BLaER1 treated with 17β-estradiol and CSF1 and Interleukin-3, amounts not matched to agents 10 nM and 100 nM (cell line): ENCODE measurements around the gene NPB.

Source experiments
- H3K27ac ChIP-seq, 11 experiments: shearing (Covaris generic); formaldehyde crosslinking; 2 replicates each; pipeline ENCODE4 v1.8.1; 2022
- H3K27me3 ChIP-seq, 11 experiments: shearing (Covaris generic); formaldehyde crosslinking; 2 replicates each; pipeline ENCODE4 v1.8.1; 2022
- H3K36me3 ChIP-seq, 11 experiments: shearing (Covaris generic); formaldehyde crosslinking; 2 replicates each; pipeline ENCODE4 v1.8.1; 2022
- H3K4me1 ChIP-seq, 10 experiments: shearing (Covaris generic); formaldehyde crosslinking; 2 replicates each; pipeline ENCODE4 v1.8.1; 2022
- H3K4me2 ChIP-seq, 11 experiments: shearing (Covaris generic); formaldehyde crosslinking; 2 replicates each; pipeline ENCODE4 v1.8.1; 2022
- H3K4me3 ChIP-seq, 10 experiments: shearing (Covaris generic); formaldehyde crosslinking; 2 replicates each; pipeline ENCODE4 v1.8.1; 2022
- H3K9ac ChIP-seq, 11 experiments: shearing (Covaris generic); formaldehyde crosslinking; 2 replicates each; pipeline ENCODE4 v1.8.1; 2022
- H3K9me3 ChIP-seq, 11 experiments: shearing (Covaris generic); formaldehyde crosslinking; replicated peaks in 1 of 11; 2 replicates each; pipeline ENCODE4 v1.8.1; 2022
- H4K20me1 ChIP-seq, 11 experiments: shearing (Covaris generic); formaldehyde crosslinking; 2 replicates each; pipeline ENCODE4 v1.8.1; 2022
- Cebpa-rat ChIP-seq, 11 experiments: shearing (Covaris generic); IDR thresholded peaks; 2 replicates each; pipeline ENCODE4 v1.8.1; 2022

NPB gene

DNA sequence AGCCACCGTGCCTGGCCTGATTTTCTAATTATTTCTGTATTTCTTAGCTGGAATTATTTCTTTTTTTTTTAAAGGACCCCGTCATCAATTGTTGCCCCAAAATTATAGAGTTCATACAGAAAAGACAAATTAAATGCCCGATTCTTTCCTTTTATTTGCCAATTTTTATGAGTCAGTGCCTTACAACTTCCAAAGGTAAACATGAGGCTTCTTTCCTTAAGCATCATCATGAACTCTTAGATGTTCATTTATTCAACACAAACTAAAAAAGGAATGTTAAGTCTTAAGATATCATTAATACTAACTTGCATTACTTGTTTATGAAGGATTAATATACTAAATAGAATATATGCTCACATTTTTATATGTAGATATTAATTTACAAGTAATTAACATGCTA is 23.7 kb upstream of the NPB start:
- H4K20me1 ChIP-seq: peaks cover 0 to 34% (median 8%) of the 10 kb centered on the region in 11 experiments; a peak in 9 of 22 replicates
- H3K9ac ChIP-seq: no peak overlapping the region
- H3K9me3 ChIP-seq: no peaks in the 10 kb centered on the region
- no peak overlapping the region for H3K4me2 ChIP-seq
- peaks cover 56 to 71% (median 65%) of the 10 kb centered on the region in 11 experiments for H3K36me3 ChIP-seq
- no peak for TF ChIP-seq Cebpa-rat (IDR thresholded peaks at IDR 0.05)
- peaks cover under 1 to 8% (median 6%) of the 10 kb centered on the region in 10 experiments; a peak in 14 of 20 replicates for H3K4me1 ChIP-seq
- H3K4me3 ChIP-seq: no peak overlapping the region
- no peak overlapping the region for H3K27ac ChIP-seq
- no peaks in the 10 kb centered on the region for H3K27me3 ChIP-seq

- peaks cover 64 to 79% (median 73%) of the 10 kb centered on the region in 11 experiments for H3K36me3 ChIP-seq
- peaks cover 0 to 42% (median 15%) of the 10 kb centered on the region in 11 experiments; a peak in 15 of 22 replicates for H4K20me1 ChIP-seq
These were observed 22.9 kb upstream of the NPB start for GRCh38 chr17:81879121-81879520.

GRCh38 chr17:81884520-81884919 is 17.5 kb upstream of the NPB start:
- Histone ChIP-seq H3K4me1 (peaks cover 4 to 37% (median 14%) of the 10 kb centered on the region in 10 experiments; a peak in 18 of 20 replicates), H3K9me3 (no peaks in the 10 kb centered on the region), H3K4me2 (no peak overlapping the region), H3K9ac (no peak overlapping the region), H3K27ac (no peak overlapping the region), H4K20me1 (peaks cover 16 to 89% (median 66%) of the 10 kb centered on the region in 11 experiments; a peak in 21 of 22 replicates), H3K27me3 (no peaks in the 10 kb centered on the region), H3K36me3 (peaks cover 96 to 100% (median 100%) of the 10 kb centered on the region in 11 experiments), H3K4me3 (no peak overlapping the region)
- TF ChIP-seq Cebpa-rat (IDR thresholded peaks at IDR 0.05): no peak

More at GRCh38 chr17:81879121-81879520, 22.9 kb upstream of the NPB start:
- TF ChIP-seq Cebpa-rat (IDR thresholded peaks at IDR 0.05): no peak
- Histone ChIP-seq H3K9ac (0 out of 22 replicates have a peak overlapping the region, but pooled peaks of 1 of the 11 experiments have one; percentile 0), H3K27me3 (no peaks in the 10 kb centered on the region), H3K27ac (no peak overlapping the region), H3K4me3 (no peak overlapping the region), H3K9me3 (no peaks in the 10 kb centered on the region), H3K4me1 (no peaks in the 10 kb centered on the region), H3K4me2 (no peak overlapping the region)

- H3K4me1 ChIP-seq: peaks cover 9 to 41% (median 19%) of the 10 kb centered on the region in 10 experiments
- H3K27me3 ChIP-seq: no peaks in the 10 kb centered on the region
- H3K27ac ChIP-seq: 0 out of 22 replicates have a peak overlapping the region, but pooled peaks of 1 of the 11 experiments have one; percentile 42
- H4K20me1 ChIP-seq: peaks cover 16 to 89% (median 69%) of the 10 kb centered on the region in 11 experiments; a peak in 21 of 22 replicates
- H3K4me3 ChIP-seq: no peak overlapping the region
- no peak for TF ChIP-seq Cebpa-rat (IDR thresholded peaks at IDR 0.05)
- H3K9ac ChIP-seq: peak overlapping the region in 1 of 11 experiments; percentile 50; a peak in 1 of 22 replicates
- H3K9me3 ChIP-seq: no peaks in the 10 kb centered on the region
- peaks cover 96 to 100% (median 100%) of the 10 kb centered on the region in 11 experiments for H3K36me3 ChIP-seq
- no peak overlapping the region for H3K4me2 ChIP-seq
These were observed 17.1 kb upstream of the NPB start for GRCh38 chr17:81884968-81885367.

- TF ChIP-seq Cebpa-rat (IDR thresholded peaks at IDR 0.05): no peak
- Histone ChIP-seq H3K4me1 (peaks cover 14 to 46% (median 23%) of the 10 kb centered on the region in 10 experiments), H3K4me2 (no peak overlapping the region), H3K9me3 (no peaks in the 10 kb centered on the region), H3K27me3 (no peaks in the 10 kb centered on the region), H3K27ac (peak overlapping the region in 3 of 11 experiments; percentile 7 to 42 (median 17); a peak in 3 of 22 replicates), H3K9ac (peak overlapping the region in 3 of 11 experiments; percentile 34 to 50 (median 34); a peak in 4 of 22 replicates), H4K20me1 (peaks cover 16 to 89% (median 73%) of the 10 kb centered on the region in 11 experiments; a peak in 21 of 22 replicates), H3K36me3 (peaks cover 94 to 100% (median 100%) of the 10 kb centered on the region in 11 experiments), H3K4me3 (no peak overlapping the region)
These were observed 16.6 kb upstream of the NPB start for GRCh38 chr17:81885454-81885853.

- Histone ChIP-seq H3K9ac (peak overlapping the region in 9 of 11 experiments; percentile 9 to 50 (median 33); a peak in 12 of 22 replicates), H3K36me3 (peaks cover 91 to 97% (median 96%) of the 10 kb centered on the region in 11 experiments), H3K4me1 (peaks cover 15 to 47% (median 25%) of the 10 kb centered on the region in 10 experiments), H4K20me1 (peaks cover 16 to 94% (median 77%) of the 10 kb centered on the region in 11 experiments; a peak in 21 of 22 replicates), H3K9me3 (no peaks in the 10 kb centered on the region), H3K4me2 (peak overlapping the region in 3 of 11 experiments; percentile 15 to 22 (median 15); a peak in 4 of 22 replicates), H3K27me3 (no peaks in the 10 kb centered on the region), H3K27ac (peak overlapping the region in 4 of 11 experiments; percentile 7 to 42 (median 18); a peak in 3 of 22 replicates), H3K4me3 (no peak overlapping the region)
- no peak for TF ChIP-seq Cebpa-rat (IDR thresholded peaks at IDR 0.05)
These were observed 16.0 kb upstream of the NPB start for GRCh38 chr17:81885869-81886548.

- peaks cover 16 to 86% (median 74%) of the 10 kb centered on the region in 11 experiments; a peak in 21 of 22 replicates for H4K20me1 ChIP-seq
- H3K4me1 ChIP-seq: peaks cover 27 to 60% (median 38%) of the 10 kb centered on the region in 10 experiments
- TF ChIP-seq Cebpa-rat (IDR thresholded peaks at IDR 0.05): no peak
- peak overlapping the region in 2 of 11 experiments; percentile 5 to 97; a peak in 4 of 22 replicates for H3K4me2 ChIP-seq
- H3K9ac ChIP-seq: peak overlapping the region in 9 of 11 experiments; percentile 4 to 99 (median 98); a peak in 15 of 22 replicates
- H3K27me3 ChIP-seq: no peaks in the 10 kb centered on the region
- H3K36me3 ChIP-seq: peaks cover 69 to 73% (median 73%) of the 10 kb centered on the region in 11 experiments
- no peaks in the 10 kb centered on the region for H3K9me3 ChIP-seq
- no peak overlapping the region for H3K4me3 ChIP-seq
- H3K27ac ChIP-seq: no peak overlapping the region; a peak in 1 of 22 replicates
These were observed 13.7 kb upstream of the NPB start for GRCh38 chr17:81888105-81888987.

GRCh38 chr17:81888988-81889595 is 12.9 kb upstream of the NPB start:
- no peak for TF ChIP-seq Cebpa-rat (IDR thresholded peaks at IDR 0.05)
- H3K4me2 ChIP-seq: peak overlapping the region; percentile 90 to 100 (median 95); a peak in 21 of 22 replicates
- peaks cover 16 to 85% (median 67%) of the 10 kb centered on the region in 11 experiments; a peak in 21 of 22 replicates for H4K20me1 ChIP-seq
- H3K36me3 ChIP-seq: peaks cover 63 to 72% (median 66%) of the 10 kb centered on the region in 11 experiments
- peak overlapping the region; percentile 91 to 99 (median 97); a peak in 17 of 22 replicates for H3K9ac ChIP-seq
- H3K4me3 ChIP-seq: peak overlapping the region in 7 of 10 experiments; percentile 70 to 97 (median 91); a peak in 8 of 20 replicates
- H3K27me3 ChIP-seq: no peaks in the 10 kb centered on the region
- H3K4me1 ChIP-seq: peaks cover 34 to 67% (median 45%) of the 10 kb centered on the region in 10 experiments
- no peaks in the 10 kb centered on the region for H3K9me3 ChIP-seq
- H3K27ac ChIP-seq: peak overlapping the region in 1 of 11 experiments; percentile 87; a peak in 2 of 22 replicates
